ENCODE data around the gene PHOSPHO1.

PHOSPHO1 gene

DNA sequence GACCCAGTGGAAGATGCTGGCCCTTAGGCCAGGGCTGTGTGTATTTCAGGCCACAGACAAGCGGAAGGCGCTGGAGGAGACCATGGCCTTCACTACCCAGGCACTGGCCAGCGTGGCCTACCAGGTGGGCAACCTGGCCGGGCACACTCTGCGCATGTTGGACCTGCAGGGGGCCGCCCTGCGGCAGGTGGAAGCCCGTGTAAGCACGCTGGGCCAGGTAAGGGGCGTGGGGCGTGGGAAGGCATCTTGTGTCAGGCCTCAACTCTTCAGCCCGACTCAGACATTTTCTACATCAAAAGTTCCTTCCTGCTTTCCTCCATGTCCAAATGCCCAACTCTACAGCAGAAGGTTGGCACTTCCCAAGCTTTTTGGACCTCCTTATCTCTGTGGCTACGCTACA is 14.1 kb downstream of the PHOSPHO1 start:
- no peaks in the 10 kb centered on the region for H3K36me3 ChIP-seq (ENCODE audit: control insufficient read depth, low read depth, low read length)
- no peak overlapping the region for H3K9ac ChIP-seq (ENCODE audit: low read length)
- H3K9me3 ChIP-seq (ENCODE audit: control insufficient read depth, low read depth, low read length) = no peaks in the 10 kb centered on the region
- H3K27me3 ChIP-seq (ENCODE audit: control insufficient read depth, insufficient read depth, low read length) = peaks cover 7% of the 10 kb centered on the region
- H3K27ac ChIP-seq (ENCODE audit: low read length) = no peak overlapping the region
- no peaks in the 10 kb centered on the region for H3K4me1 ChIP-seq (ENCODE audit: control insufficient read depth, low read depth, low read length)
- H3K4me3 ChIP-seq (ENCODE audit: low read length) = no peak overlapping the region

DNA sequence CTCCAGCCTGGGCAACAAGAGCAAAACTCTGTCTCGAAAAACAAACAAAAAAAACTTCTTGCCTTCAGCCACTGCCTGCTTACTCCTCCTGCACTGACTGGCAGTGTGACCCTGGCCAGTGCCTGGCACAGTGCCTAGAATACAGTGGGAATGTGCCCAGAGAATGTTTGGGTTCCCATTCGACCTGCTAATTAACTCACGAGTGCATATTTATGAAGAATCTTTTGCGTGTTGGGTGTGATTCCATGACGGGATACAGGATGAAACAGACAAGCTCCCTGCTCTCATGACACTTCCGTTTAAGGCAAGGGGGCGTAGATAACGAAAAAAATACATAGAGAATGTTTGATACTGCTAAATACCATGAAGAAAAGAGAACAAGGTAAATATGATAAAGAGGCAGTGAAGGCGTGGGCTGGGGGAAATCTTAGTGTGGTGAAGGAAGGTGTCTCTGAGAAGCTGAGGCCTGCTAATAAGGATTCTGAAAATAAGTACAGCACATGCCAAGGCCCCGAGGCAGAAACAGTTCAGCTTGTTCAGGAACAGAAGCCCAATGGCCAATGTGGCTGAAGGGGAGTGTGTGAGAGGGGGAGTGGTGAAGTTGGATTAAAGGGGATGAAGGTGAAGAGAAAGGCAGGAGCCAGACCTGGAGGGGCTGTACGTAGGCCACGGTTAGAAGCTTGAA is 15.8 kb downstream of the PHOSPHO1 start:
- Histone ChIP-seq H3K9ac (ENCODE audit: low read length) (no peak overlapping the region), H3K27me3 (ENCODE audit: control insufficient read depth, insufficient read depth, low read length) (peaks cover 6% of the 10 kb centered on the region), H3K4me3 (ENCODE audit: low read length) (no peak overlapping the region), H3K27ac (ENCODE audit: low read length) (no peak overlapping the region), H3K4me1 (ENCODE audit: control insufficient read depth, low read depth, low read length) (peaks cover 13% of the 10 kb centered on the region), H3K9me3 (ENCODE audit: control insufficient read depth, low read depth, low read length) (no peaks in the 10 kb centered on the region), H3K36me3 (ENCODE audit: control insufficient read depth, low read depth, low read length) (no peaks in the 10 kb centered on the region)

DNA sequence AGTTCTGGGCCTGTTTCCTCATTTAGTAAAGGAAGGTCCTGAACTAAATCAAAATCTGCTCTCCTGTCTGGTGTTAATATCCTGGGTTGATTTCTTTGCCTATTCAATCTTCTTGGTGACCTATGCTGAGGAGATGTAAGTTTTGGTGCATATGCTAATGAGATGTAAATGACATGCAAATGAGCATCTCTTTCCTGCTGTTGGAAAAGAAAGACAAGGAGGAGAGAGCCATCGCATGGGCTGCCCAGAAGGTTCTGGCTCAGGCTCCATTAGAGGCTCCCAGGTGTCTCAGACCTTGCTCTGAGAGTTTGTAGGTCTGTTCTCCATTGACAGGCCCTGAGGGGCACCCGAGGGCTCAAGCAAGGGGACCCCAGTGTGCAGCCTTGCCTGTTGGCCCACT is 16.7 kb downstream of the PHOSPHO1 start:
- H3K4me1 ChIP-seq (ENCODE audit: control insufficient read depth, low read depth, low read length) = peaks cover 15% of the 10 kb centered on the region
- no peak overlapping the region for H3K9ac ChIP-seq (ENCODE audit: low read length)
- H3K27ac ChIP-seq (ENCODE audit: low read length) = no peak overlapping the region
- H3K27me3 ChIP-seq (ENCODE audit: control insufficient read depth, insufficient read depth, low read length) = peaks cover 6% of the 10 kb centered on the region
- H3K36me3 ChIP-seq (ENCODE audit: control insufficient read depth, low read depth, low read length) = no peaks in the 10 kb centered on the region
- H3K4me3 ChIP-seq (ENCODE audit: low read length) = no peak overlapping the region
- no peaks in the 10 kb centered on the region for H3K9me3 ChIP-seq (ENCODE audit: control insufficient read depth, low read depth, low read length)

DNA sequence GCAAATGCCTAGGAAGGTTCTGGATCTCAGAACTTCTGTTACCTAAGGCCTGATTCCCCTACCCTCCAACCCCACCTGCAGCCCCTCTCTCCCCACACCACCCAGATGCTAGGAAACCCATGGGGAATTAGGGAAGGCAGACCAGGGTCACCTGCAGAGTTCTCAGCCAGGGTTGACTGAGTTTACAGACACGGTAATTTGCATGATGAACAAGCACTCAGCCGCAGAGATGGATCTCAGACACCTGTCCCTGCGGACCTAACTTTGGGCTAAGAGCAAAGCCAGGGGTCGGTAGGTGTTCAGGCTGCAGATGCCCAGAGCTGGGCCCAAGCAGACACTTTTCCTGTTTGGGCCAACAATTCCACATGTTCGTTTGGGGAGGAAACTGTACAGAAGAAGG is 17.2 kb downstream of the PHOSPHO1 start:
- H3K4me1 ChIP-seq (ENCODE audit: control insufficient read depth, low read depth, low read length) = peaks cover 15% of the 10 kb centered on the region
- no peak overlapping the region for H3K9ac ChIP-seq (ENCODE audit: low read length)
- H3K4me3 ChIP-seq (ENCODE audit: low read length) = no peak overlapping the region
- no peaks in the 10 kb centered on the region for H3K36me3 ChIP-seq (ENCODE audit: control insufficient read depth, low read depth, low read length)
- H3K27ac ChIP-seq (ENCODE audit: low read length) = no peak overlapping the region
- no peaks in the 10 kb centered on the region for H3K9me3 ChIP-seq (ENCODE audit: control insufficient read depth, low read depth, low read length)
- peaks cover 6% of the 10 kb centered on the region for H3K27me3 ChIP-seq (ENCODE audit: control insufficient read depth, insufficient read depth, low read length)

DNA sequence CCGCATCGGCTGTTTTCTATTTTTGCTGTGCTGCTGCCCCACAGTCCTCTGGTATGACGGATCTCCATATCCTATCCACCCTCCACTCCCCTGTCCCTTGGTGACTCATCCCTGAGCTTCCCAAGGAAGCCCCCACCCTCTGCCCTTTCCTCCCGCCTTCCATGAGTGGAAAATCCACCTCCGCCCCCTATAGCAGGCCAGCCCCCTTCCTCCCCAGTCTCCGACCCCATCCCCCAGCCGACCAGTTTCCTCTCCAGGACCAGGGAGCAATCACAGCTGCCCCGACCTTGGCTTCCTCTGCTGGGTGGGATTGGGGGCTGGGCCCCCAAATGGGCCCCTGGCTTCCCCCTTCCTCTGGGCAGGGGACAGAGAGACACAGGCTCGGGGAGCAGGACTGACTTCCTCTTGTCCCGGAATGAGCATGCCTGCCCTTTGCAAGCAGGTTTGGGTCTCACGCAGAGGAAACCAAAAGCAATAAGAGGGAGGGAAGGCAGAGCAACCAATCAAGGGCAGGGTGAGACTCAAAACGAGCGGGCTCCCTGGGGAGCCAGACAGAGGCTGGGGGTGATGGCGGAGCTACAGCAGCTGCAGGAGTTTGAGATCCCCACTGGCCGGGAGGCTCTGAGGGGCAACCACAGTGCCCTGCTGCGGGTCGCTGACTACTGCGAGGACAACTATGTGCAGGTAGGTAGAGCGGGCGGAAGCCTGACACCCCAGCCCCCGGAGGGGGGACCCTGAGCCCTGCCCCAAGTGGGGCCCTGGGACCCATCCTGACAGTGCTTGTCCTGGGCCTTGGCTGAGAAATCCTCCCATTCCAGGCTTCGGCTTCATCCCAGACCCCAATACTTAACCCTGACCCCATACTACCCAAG is 20.2 kb downstream of the PHOSPHO1 start, which contains the start of the genes ABI3 and GNGT2:
Gene ABI3, plus strand, starts transcription at position 550 of the 872 bp plus-strand sequence. Its CDS starts 18 bp downstream, at position 568.
Gene GNGT2, minus strand, starts transcription at position 417 of the 872 bp plus-strand sequence. CDS start 3,152 bp downstream, outside the sequence.
- Histone ChIP-seq H3K4me3 (ENCODE audit: low read length) (peak within 1 kb of the TSS; percentile 22), H3K27ac (ENCODE audit: low read length) (no peak within 1 kb of the TSS), H3K4me1 (ENCODE audit: control insufficient read depth, low read depth, low read length) (peaks cover 15% of the 10 kb centered on the region), H3K36me3 (ENCODE audit: control insufficient read depth, low read depth, low read length) (no peaks in the 10 kb centered on the region), H3K9me3 (ENCODE audit: control insufficient read depth, low read depth, low read length) (no peaks in the 10 kb centered on the region), H3K27me3 (ENCODE audit: control insufficient read depth, insufficient read depth, low read length) (peaks cover 6% of the 10 kb centered on the region), H3K9ac (ENCODE audit: low read length) (no peak within 1 kb of the TSS)

DNA sequence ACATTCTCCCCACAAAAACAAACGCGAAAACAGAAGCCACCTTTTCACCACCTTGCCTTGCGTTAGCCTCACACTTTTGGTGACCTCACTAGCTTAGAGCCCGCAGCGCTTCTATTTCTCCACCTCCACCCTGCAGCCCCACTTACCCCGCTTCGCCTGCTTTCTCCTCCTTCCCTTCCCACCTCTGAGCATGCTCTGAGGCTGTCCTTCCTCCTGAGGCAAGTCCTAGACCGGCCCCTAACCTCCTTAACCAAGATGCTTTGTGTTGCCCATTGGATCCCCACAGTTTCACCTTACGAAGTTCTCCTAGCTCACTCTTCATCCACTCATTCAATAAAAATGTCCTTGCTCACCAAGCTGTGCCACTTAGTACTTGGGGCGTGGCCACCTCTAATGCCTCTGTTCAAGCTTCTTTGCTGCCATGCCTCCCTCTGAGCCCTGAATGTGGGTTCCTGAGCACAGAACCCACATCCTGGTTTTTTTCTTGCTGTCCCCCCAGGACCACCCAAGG is 21.5 kb downstream of the PHOSPHO1 start:
- Histone ChIP-seq H3K27ac (ENCODE audit: low read length) (no peak overlapping the region), H3K4me1 (ENCODE audit: control insufficient read depth, low read depth, low read length) (peaks cover 15% of the 10 kb centered on the region), H3K36me3 (ENCODE audit: control insufficient read depth, low read depth, low read length) (no peaks in the 10 kb centered on the region), H3K4me3 (ENCODE audit: low read length) (no peak overlapping the region), H3K27me3 (ENCODE audit: control insufficient read depth, insufficient read depth, low read length) (peaks cover 6% of the 10 kb centered on the region), H3K9ac (ENCODE audit: low read length) (no peak overlapping the region), H3K9me3 (ENCODE audit: control insufficient read depth, low read depth, low read length) (no peaks in the 10 kb centered on the region)

DNA sequence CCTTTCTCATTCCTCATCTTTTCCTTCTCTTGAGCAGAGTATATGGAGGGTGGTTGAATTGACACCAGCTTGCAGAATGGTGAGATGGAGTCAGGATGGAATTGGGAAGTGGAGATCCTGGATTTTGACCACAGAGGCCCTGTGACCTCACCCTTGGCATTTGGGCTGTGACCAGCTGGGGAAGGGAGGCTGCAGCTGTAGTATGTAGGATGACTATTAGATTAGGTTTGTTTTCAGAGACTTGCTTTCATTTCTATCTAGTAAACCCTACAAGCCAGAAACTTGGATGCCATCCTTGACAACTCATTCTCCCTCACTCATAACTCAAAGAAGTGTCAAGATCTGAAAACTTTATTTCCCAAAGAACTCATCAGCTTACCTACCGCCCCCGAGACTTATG is 26.1 kb downstream of the PHOSPHO1 start:
- H3K9me3 ChIP-seq (ENCODE audit: control insufficient read depth, low read depth, low read length) = no peaks in the 10 kb centered on the region
- no peaks in the 10 kb centered on the region for H3K36me3 ChIP-seq (ENCODE audit: control insufficient read depth, low read depth, low read length)
- H3K4me3 ChIP-seq (ENCODE audit: low read length) = no peak overlapping the region
- no peaks in the 10 kb centered on the region for H3K27me3 ChIP-seq (ENCODE audit: control insufficient read depth, insufficient read depth, low read length)
- H3K9ac ChIP-seq (ENCODE audit: low read length) = no peak overlapping the region
- H3K4me1 ChIP-seq (ENCODE audit: control insufficient read depth, low read depth, low read length) = no peaks in the 10 kb centered on the region
- no peak overlapping the region for H3K27ac ChIP-seq (ENCODE audit: low read length)

DNA sequence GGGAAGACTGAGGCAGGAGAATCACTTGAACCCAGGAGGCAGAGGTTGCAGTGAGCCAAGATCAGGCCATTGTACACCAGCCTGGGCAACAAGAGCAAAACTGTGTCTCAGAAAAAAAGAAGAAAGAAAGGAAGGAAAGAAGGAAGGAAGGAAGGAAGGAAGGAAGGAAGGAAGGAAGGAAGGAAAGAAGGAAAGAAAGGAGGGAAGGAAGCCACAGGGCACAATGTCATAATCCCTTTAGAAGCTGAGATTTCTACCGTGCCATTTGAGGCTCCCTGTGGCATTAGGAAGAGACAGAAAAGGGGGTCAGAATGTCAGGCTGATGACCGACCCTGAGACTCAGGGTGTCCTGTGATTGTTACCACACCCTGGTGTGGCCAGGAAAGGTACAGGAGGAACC is 26.8 kb downstream of the PHOSPHO1 start:
- no peak overlapping the region for H3K9ac ChIP-seq (ENCODE audit: low read length)
- no peak overlapping the region for H3K4me3 ChIP-seq (ENCODE audit: low read length)
- no peak overlapping the region for H3K27ac ChIP-seq (ENCODE audit: low read length)
- H3K4me1 ChIP-seq (ENCODE audit: control insufficient read depth, low read depth, low read length) = no peaks in the 10 kb centered on the region
- H3K36me3 ChIP-seq (ENCODE audit: control insufficient read depth, low read depth, low read length) = no peaks in the 10 kb centered on the region
- no peaks in the 10 kb centered on the region for H3K27me3 ChIP-seq (ENCODE audit: control insufficient read depth, insufficient read depth, low read length)
- H3K9me3 ChIP-seq (ENCODE audit: control insufficient read depth, low read depth, low read length) = no peaks in the 10 kb centered on the region

DNA sequence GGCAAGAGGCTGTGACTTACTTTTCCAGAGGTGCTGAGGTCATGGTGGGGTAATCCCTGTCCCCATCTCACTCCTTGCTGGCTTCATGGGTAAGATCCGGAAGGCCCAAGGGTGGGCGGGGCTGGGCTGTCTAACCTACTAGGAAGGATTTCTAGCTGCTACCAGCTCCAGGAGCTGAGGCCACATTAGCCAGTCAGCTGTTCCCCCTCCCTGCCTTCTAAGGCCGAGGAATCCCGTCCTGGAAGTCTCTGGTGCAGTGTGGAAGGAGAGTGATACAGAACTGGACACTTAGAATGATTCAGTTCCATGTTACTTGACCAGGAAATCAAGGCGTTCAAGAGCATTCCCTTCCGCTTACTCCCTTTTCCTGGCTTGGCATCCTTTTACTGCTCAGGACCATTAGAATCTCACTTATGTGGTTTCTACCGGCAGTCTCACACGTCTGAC is 29.1 kb downstream of the PHOSPHO1 start:
- H3K36me3 ChIP-seq (ENCODE audit: control insufficient read depth, low read depth, low read length) = no peaks in the 10 kb centered on the region
- H3K9me3 ChIP-seq (ENCODE audit: control insufficient read depth, low read depth, low read length) = no peaks in the 10 kb centered on the region
- H3K27ac ChIP-seq (ENCODE audit: low read length) = no peak overlapping the region
- H3K4me1 ChIP-seq (ENCODE audit: control insufficient read depth, low read depth, low read length) = no peaks in the 10 kb centered on the region
- H3K9ac ChIP-seq (ENCODE audit: low read length) = no peak overlapping the region
- H3K4me3 ChIP-seq (ENCODE audit: low read length) = no peak overlapping the region
- H3K27me3 ChIP-seq (ENCODE audit: control insufficient read depth, insufficient read depth, low read length) = no peaks in the 10 kb centered on the region

DNA sequence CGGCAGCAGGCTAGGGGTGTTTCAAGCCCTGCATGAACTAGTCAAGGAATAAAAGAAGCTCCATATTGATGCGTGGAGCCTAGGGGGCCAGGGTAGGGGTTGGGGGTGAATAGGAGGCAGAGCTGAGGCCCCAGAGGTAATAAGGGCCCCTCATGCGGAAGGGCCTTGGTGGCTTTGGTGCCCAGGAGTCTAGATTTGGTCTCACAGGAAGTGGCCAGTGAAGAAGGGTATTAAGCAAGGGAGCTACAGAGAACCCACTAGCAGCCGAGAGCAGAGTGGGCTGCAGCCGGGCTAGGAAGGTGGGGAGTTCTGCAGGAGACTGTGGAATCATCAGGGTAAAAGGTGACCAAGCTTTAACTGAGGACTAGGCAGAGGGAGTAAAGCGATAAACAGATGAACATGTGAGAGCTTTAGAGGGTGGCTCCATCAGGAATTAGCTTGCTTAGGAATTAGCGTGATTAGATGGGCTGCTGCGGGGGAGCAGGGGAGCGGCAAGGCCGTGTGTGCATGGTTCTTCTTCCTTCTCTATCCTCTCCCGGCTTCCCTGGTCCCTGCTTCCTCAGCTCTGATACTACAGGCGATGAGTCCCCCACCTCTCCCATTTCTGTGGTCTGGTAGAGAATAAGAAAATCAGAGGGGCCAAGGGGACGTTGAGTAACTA is 30.0 kb downstream of the PHOSPHO1 start:
- Histone ChIP-seq H3K36me3 (ENCODE audit: control insufficient read depth, low read depth, low read length) (no peaks in the 10 kb centered on the region), H3K4me3 (ENCODE audit: low read length) (no peak overlapping the region), H3K9ac (ENCODE audit: low read length) (no peak overlapping the region), H3K4me1 (ENCODE audit: control insufficient read depth, low read depth, low read length) (no peaks in the 10 kb centered on the region), H3K27me3 (ENCODE audit: control insufficient read depth, insufficient read depth, low read length) (no peaks in the 10 kb centered on the region), H3K27ac (ENCODE audit: low read length) (no peak overlapping the region), H3K9me3 (ENCODE audit: control insufficient read depth, low read depth, low read length) (no peaks in the 10 kb centered on the region)

DNA sequence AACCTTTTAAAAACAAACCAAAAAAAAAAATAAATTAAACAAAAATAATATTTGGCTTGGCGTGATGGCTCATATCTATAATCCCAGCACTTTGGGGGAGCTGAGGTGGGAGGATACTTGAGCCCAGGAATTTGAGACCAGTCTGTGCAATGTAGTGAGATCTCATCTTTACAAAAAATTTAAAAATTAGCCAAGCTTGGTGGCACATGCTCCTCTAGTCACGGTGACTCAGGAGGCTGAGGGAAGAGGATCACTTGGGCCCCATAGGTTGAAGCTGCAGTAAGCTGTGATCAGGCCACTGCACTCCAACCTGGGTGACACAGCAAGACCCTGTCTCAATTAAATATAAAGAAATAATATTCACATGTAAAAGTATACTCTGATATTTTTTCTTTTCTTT is 32.4 kb downstream of the PHOSPHO1 start:
- no peaks in the 10 kb centered on the region for H3K9me3 ChIP-seq (ENCODE audit: control insufficient read depth, low read depth, low read length)
- H3K9ac ChIP-seq (ENCODE audit: low read length) = no peak overlapping the region
- no peaks in the 10 kb centered on the region for H3K27me3 ChIP-seq (ENCODE audit: control insufficient read depth, insufficient read depth, low read length)
- no peaks in the 10 kb centered on the region for H3K36me3 ChIP-seq (ENCODE audit: control insufficient read depth, low read depth, low read length)
- peaks cover 6% of the 10 kb centered on the region for H3K4me1 ChIP-seq (ENCODE audit: control insufficient read depth, low read depth, low read length)
- H3K4me3 ChIP-seq (ENCODE audit: low read length) = no peak overlapping the region
- no peak overlapping the region for H3K27ac ChIP-seq (ENCODE audit: low read length)

All from iPS-18a (cell line).